ENCODE measurements around the gene CPM. TPM values are rescaled to one million over a fixed set of nuclear protein-coding genes. Genes with fewer than 3 reads are reported as not detected.

CPM gene
- total RNA-seq, 4 donors from 2014 or later, result 54.0 to 117 (median 75.2) TPM

DNA sequence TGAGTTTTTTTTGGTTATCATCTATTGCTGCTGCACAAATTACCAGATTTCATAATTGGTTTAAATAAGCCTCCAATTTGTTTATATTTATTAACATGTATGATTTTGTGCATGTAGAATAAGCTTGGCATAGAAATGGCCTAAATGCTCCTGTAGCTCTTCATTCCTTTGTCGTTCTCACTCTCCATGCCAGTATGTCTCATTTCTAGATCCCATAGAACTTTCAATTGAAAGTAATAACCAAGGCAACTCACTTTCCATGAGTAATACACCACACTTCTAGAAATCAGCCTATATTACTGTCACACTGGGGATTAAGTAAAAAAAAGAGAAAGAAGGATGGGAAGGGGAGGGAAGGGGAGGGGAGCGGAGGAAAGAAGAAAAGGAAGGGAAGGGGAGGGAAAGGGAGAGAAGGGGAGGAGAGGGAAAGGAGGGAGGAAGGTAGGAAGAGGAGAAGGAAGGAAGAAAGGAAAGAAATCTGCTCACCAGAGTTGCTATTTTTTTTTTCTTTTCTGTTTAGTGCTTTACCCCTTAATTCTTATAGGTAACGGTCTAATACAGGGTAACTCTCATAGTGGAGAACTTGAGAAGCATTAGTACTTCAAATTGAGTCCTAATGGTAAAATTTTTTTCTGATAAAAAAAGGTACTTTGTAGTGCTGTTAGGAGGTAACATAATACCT, 79.4 kb downstream of the CPM start:
- no peak for DNase-seq (ENCODE audit: low spot score in 2 of 2)
- 82 to 83% methylated on average over 3 of the region's 3 CpGs for WGBS, 2 donors
- H3K9me3 ChIP-seq, result no peaks in the 10 kb centered on the region
- H3K27me3 ChIP-seq, result no peaks in the 10 kb centered on the region
- H3K36me3 ChIP-seq, result no peaks in the 10 kb centered on the region
- H3K27ac ChIP-seq, result no peak overlapping the region
- H3K4me3 ChIP-seq, result no peak overlapping the region
- no peaks in the 10 kb centered on the region for H3K4me1 ChIP-seq
- TF ChIP-seq EP300 (IDR thresholded peaks at IDR 0.05) (no peak), POLR2A (IDR thresholded peaks at IDR 0.05) (no peak)
- TF ChIP-seq, protein P1, sequence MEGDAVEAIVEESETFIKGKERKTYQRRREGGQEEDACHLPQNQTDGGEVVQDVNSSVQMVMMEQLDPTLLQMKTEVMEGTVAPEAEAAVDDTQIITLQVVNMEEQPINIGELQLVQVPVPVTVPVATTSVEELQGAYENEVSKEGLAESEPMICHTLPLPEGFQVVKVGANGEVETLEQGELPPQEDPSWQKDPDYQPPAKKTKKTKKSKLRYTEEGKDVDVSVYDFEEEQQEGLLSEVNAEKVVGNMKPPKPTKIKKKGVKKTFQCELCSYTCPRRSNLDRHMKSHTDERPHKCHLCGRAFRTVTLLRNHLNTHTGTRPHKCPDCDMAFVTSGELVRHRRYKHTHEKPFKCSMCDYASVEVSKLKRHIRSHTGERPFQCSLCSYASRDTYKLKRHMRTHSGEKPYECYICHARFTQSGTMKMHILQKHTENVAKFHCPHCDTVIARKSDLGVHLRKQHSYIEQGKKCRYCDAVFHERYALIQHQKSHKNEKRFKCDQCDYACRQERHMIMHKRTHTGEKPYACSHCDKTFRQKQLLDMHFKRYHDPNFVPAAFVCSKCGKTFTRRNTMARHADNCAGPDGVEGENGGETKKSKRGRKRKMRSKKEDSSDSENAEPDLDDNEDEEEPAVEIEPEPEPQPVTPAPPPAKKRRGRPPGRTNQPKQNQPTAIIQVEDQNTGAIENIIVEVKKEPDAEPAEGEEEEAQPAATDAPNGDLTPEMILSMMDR (IDR thresholded peaks at IDR 0.05), result no peak

DNA sequence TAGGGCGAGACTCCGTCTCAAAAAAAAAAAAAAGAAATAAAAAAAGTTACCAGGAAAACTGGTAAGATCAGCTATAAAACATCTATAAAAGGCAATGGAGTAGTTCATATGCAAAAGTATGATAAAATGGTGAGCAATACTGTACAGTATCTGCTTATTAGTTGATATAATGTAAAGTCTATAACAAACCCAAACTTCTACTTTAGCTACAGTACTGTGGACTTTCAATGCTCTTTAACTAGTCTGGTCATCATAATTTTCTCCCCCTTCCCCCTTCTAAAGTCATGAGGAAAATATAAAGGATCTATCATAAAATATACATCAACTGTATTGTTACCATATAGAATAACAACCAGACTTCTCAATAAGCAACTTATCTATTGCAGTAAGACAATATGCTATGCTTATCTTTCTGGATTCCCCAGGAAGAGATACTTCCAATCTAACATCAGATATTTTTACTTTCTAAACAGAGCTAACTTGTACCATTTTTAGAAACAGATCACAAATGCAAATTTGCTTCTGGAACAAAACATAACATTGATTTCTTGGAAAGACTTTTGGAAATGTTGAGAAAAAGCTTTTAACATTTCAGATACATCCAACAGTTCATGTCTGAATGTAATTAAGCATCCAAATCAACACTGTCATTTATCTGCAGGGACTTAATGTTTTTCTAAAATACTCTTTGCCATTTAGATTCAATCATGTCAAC, 81.2 kb downstream of the CPM start:
- no peak for DNase-seq (ENCODE audit: low spot score in 2 of 2)
- Histone ChIP-seq H3K4me1 (no peaks in the 10 kb centered on the region), H3K27me3 (no peaks in the 10 kb centered on the region), H3K9me3 (no peaks in the 10 kb centered on the region), H3K27ac (no peak overlapping the region), H3K4me3 (no peak overlapping the region), H3K36me3 (no peaks in the 10 kb centered on the region)
- WGBS, 2 donors, result 90 to 97% methylated on average over 2 of the region's 2 CpGs
- TF ChIP-seq EP300 (IDR thresholded peaks at IDR 0.05), result no peak

DNA sequence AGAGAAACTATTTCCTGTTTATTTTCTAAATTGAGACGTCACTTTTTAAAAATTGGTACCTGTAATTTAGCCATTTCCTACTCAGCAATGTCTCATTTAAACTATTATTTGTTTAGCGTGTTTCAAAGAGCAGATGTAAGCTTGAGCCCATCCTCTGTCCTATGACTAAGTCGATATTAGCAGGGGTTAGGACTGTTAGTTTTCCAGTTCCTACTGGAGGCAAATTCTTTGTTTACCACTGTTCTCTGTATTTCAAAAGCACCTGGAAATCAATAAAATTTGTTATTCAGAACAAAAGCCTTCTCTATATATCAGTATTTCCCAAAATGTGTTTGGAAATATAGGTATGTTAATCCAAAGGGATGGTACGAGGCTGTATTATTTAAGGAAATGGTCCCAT, 82.6 kb downstream of the CPM start:
- Histone ChIP-seq H3K27me3 (no peaks in the 10 kb centered on the region), H3K4me3 (no peak overlapping the region), H3K9me3 (no peaks in the 10 kb centered on the region), H3K36me3 (peaks cover 0 to 10% (median 0%) of the 10 kb centered on the region in 3 donors), H3K4me1 (no peaks in the 10 kb centered on the region), H3K27ac (no peak overlapping the region)
- 84 to 86% methylated on average over 4 of the region's 4 CpGs for WGBS, 2 donors
- DNase-seq (ENCODE audit: low spot score in 2 of 2), result no peak
- TF ChIP-seq EP300 (IDR thresholded peaks at IDR 0.05) (no peak), POLR2A (IDR thresholded peaks at IDR 0.05) (no peak)
- TF ChIP-seq, protein P1 (IDR thresholded peaks at IDR 0.05), result no peak

DNA sequence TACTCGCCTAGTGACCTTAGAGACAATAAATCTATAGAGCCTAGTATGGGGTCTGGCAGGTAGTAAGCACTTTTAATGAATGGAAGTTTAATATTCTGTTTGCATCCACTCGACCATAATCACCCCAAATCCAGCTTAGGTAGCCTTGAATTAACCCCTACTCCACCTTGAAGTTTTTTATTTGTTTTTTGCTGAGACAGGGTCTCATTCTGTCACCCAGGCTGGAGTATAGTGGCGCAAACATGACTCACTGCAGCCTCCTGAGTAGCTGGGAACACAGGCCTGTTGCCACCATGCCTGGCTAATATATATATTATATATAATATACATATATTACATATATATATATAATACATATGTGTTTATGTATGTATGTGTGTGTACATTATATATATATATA, 86.2 kb downstream of the CPM start:
- Histone ChIP-seq H3K36me3 (peaks cover 0 to 30% (median 0%) of the 10 kb centered on the region in 3 donors), H3K9me3 (no peaks in the 10 kb centered on the region), H3K4me3 (no peak overlapping the region), H3K4me1 (no peaks in the 10 kb centered on the region), H3K27me3 (no peaks in the 10 kb centered on the region), H3K27ac (no peak overlapping the region)
- WGBS, 2 donors, result 75 to 79% methylated on average over 3 of the region's 3 CpGs
- TF ChIP-seq, protein P1 (IDR thresholded peaks at IDR 0.05), result no peak
- TF ChIP-seq EP300 (IDR thresholded peaks at IDR 0.05), result no peak
- no peak for TF ChIP-seq POLR2A (IDR thresholded peaks at IDR 0.05)
- DNase-seq (ENCODE audit: low spot score in 2 of 2), result no peak

DNA sequence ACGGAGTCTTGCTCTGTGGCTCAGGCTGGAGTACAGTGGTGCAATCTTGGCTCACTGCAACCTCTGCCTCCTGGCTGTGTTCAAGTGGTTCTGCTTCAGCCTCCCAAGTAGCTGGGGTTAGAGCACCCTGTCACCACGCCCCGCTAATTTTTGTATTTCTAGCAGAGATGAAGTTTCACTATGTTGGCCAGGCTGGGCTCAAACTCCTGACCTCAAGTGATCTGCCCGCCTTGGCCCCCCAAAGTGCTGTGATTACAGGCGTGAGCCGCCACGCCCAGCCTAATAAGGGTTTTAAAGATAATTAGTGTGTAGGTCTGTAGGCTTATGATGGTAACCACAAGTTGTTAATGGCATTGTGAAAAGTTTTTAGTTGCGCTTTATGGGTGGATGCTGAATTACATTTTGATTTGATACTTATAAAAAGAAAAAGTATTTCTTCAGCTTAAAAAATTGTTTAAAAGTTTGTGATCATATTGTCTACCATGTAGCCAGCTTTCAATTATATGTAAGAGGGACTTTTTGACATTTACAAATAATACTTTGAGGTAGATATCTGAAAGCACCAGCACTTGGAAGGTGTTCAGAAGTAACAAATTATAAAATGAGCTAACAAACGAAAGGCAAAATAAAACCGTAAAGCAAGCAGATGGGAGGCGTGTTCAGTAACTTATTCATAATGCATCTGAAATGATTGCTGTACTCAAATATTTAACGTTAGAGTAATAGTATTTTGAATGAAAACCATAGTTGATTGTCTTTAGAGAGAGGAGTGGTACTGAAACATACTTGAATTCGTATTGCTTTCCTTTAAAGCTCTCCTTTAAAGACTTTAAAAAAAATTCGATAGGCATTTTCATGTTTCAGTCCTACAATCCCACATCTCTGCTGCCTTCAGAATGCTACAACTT, 87.9 kb downstream of the CPM start:
- no peak for DNase-seq (ENCODE audit: low spot score in 2 of 2)
- Histone ChIP-seq H3K27ac (no peak overlapping the region), H3K4me1 (no peaks in the 10 kb centered on the region), H3K9me3 (no peaks in the 10 kb centered on the region), H3K36me3 (peaks cover 0 to 48% (median 0%) of the 10 kb centered on the region in 3 donors), H3K4me3 (no peak overlapping the region), H3K27me3 (no peaks in the 10 kb centered on the region)
- TF ChIP-seq, protein P1 (IDR thresholded peaks at IDR 0.05), result no peak
- TF ChIP-seq EP300 (IDR thresholded peaks at IDR 0.05) (no peak), POLR2A (IDR thresholded peaks at IDR 0.05) (no peak)
- WGBS, 2 donors, result 86 to 89% methylated on average over 14 of the region's 14 CpGs
